Left lung (tissue), 10 donors: ENCODE results near the gene SLC7A6. TPM values are rescaled to one million over a fixed set of nuclear protein-coding genes. Genes with fewer than 3 reads are reported as not detected.

ENCODE experiments used
- ATAC-seq: fragments of 200-7000 bp; cut with Tn5 transposase; one replicate; pipeline ENCODE4 v1.9.1; 2020; ENCODE audit warnings: moderate library complexity
- DNase-seq, 4 donors: peaks; one replicate each; pipeline ENCODE4 v3.0.0-alpha.2; 2013 to 2020
- H3K27ac ChIP-seq, 2 donors: fragments of 200-600 bp; sonication (generic) in 1 of 2; one replicate each; pipeline versions ENCODE4 v1.5.0 to v1.8.0; 2020 to 2021
- H3K27me3 ChIP-seq, 2 donors: fragments of 200-600 bp; sonication (generic) in 1 of 2; one replicate each; pipeline versions ENCODE4 v1.5.0 to v1.8.0; 2020 to 2021
- H3K36me3 ChIP-seq, 2 donors: fragments of 200-600 bp; sonication (generic) in 1 of 2; one replicate each; pipeline versions ENCODE4 v1.5.0 to v1.8.0; 2020 to 2021
- H3K4me1 ChIP-seq, 2 donors: fragments of 200-600 bp; one replicate each; pipeline ENCODE4 v1.8.0; 2021
- H3K4me3 ChIP-seq, 2 donors: fragments of 200-600 bp; sonication (generic) in 1 of 2; one replicate each; pipeline versions ENCODE4 v1.5.0 to v1.8.0; 2020 to 2021; ENCODE audit warnings: mild to moderate bottlenecking in 1 of 2
- H3K9me3 ChIP-seq, 2 donors: fragments of 200-600 bp; sonication (generic) in 1 of 2; one replicate each; pipeline versions ENCODE4 v1.5.0 to v1.8.0; 2020 to 2021
- CTCF ChIP-seq, 2 donors: fragments of 200-600 bp; sonication (generic) in 1 of 2; IDR thresholded peaks; one replicate each; pipeline versions ENCODE4 v1.5.0 to v1.8.0; 2021; ENCODE audit warnings: antibody characterized with exemption in 2 of 2
- intact Hi-C, 2 donors: fragments of 100-400 bp; cut with DNase I; formaldehyde crosslinking; loops; one replicate each; pipeline versions ENCODE4 v1.11.2 to v1.14.2; 2022
- polyA plus RNA-seq, 6 donors: library from polyadenylated mRNA; unstranded; fragments of 120-200 nt; gene quantifications; one replicate each; pipeline ENCODE4 v1.2.1, GENCODE V29; 2013; ENCODE audit not compliant: insufficient read length in 6 of 6
- total RNA-seq, 2 donors: library from RNA; stranded (reverse); fragmentation: NEBNext Ultra II Directional; extraction: Animal tissue kit (Norgen Biotek cat#: 25700); gene quantifications; one replicate each; pipeline ENCODE4 v1.2.1, GENCODE V29; 2021
- donor health status: DM: no; HTN: yes; CAD: no.
- donor health status: DM: no; HTN: no; CAD: no.

The SLC7A6 gene
- total and polyA plus RNA-seq, 8 donors = 9.6 to 55.6 (median 12.2) TPM

- Histone ChIP-seq H3K9me3 (no peaks in the 10 kb centered on the region), H3K27me3 (no peaks in the 10 kb centered on the region), H3K4me3 (no peak overlapping the region), H3K4me1 (peaks cover 0 to 10% of the 10 kb centered on the region in 2 donors), H3K27ac (peak overlapping the region in 1 of 2 donors; percentile 9), H3K36me3 (peaks cover 0 to 61% of the 10 kb centered on the region in 2 donors)
- intact Hi-C loops = loop anchor here in 1 of 2 donors (10.0 kb wide), 1 partner anchor 133 kb away; no protein-coding TSS in a partner anchor
- TF ChIP-seq CTCF (IDR thresholded peaks at IDR 0.05) = no peak
- DNase-seq = peak in 1 of 4 donors; percentile 43
- ATAC-seq = peak; percentile 33
Measured at GRCh38 chr16:68227850-68228553, 36.3 kb upstream of the SLC7A6 start.

- Histone ChIP-seq H3K4me3 (no peak overlapping the region), H3K27me3 (no peaks in the 10 kb centered on the region), H3K27ac (no peak overlapping the region), H3K4me1 (peaks cover 0 to 15% of the 10 kb centered on the region in 2 donors), H3K9me3 (no peaks in the 10 kb centered on the region), H3K36me3 (peaks cover 0 to 61% of the 10 kb centered on the region in 2 donors)
- DNase-seq (peak in 1 of 4 donors; percentile 10), ATAC-seq (no peak)
- TF ChIP-seq CTCF (IDR thresholded peaks at IDR 0.05) = no peak
- intact Hi-C loops = loop anchor here in 1 of 2 donors (10.0 kb wide), 1 partner anchor 134 kb away; no protein-coding TSS in a partner anchor
Measured at GRCh38 chr16:68228652-68229051, 35.7 kb upstream of the SLC7A6 start.

- H3K9me3 ChIP-seq = no peaks in the 10 kb centered on the region
- H3K27me3 ChIP-seq = no peaks in the 10 kb centered on the region
- H3K36me3 ChIP-seq = peaks cover 0 to 61% of the 10 kb centered on the region in 2 donors
- H3K27ac ChIP-seq = no peak overlapping the region
- TF ChIP-seq CTCF (IDR thresholded peaks at IDR 0.05) = peak; percentile 72 to 89
- H3K4me1 ChIP-seq = peaks cover 0 to 24% of the 10 kb centered on the region in 2 donors
- intact Hi-C loops = loop anchor here in 1 of 2 donors (10.0 kb wide), 1 partner anchor 135 kb away; no protein-coding TSS in a partner anchor
- peak; percentile 39 for ATAC-seq
- no peak overlapping the region for H3K4me3 ChIP-seq
- DNase-seq = peak in 2 of 4 donors; percentile 29 to 66
Measured at GRCh38 chr16:68229431-68230175, 34.7 kb upstream of the SLC7A6 start.

GRCh38 chr16:68230176-68230571 lies 34.2 kb upstream of the SLC7A6 start:
- ATAC-seq (no peak), DNase-seq (peak in 1 of 4 donors; percentile 30)
- Histone ChIP-seq H3K9me3 (no peaks in the 10 kb centered on the region), H3K36me3 (peaks cover 0 to 58% of the 10 kb centered on the region in 2 donors), H3K4me1 (peaks cover 0 to 24% of the 10 kb centered on the region in 2 donors), H3K4me3 (no peak overlapping the region), H3K27ac (no peak overlapping the region), H3K27me3 (peaks cover 0 to 2% of the 10 kb centered on the region in 2 donors)
- TF ChIP-seq CTCF (IDR thresholded peaks at IDR 0.05) = no peak
- intact Hi-C loops = no loop called here

GRCh38 chr16:68230956-68231355 lies 33.4 kb upstream of the SLC7A6 start:
- Histone ChIP-seq H3K27ac (no peak overlapping the region), H3K27me3 (peaks cover 0 to 10% of the 10 kb centered on the region in 2 donors), H3K4me1 (peaks cover 0 to 28% of the 10 kb centered on the region in 2 donors), H3K9me3 (no peaks in the 10 kb centered on the region), H3K36me3 (peaks cover 0 to 57% of the 10 kb centered on the region in 2 donors), H3K4me3 (no peak overlapping the region)
- intact Hi-C loops = no loop called here
- no peak for TF ChIP-seq CTCF (IDR thresholded peaks at IDR 0.05)
- ATAC-seq (no peak), DNase-seq (peak in 1 of 4 donors; percentile 21)
